ENCODE data around the gene PPM1K.

PPM1K gene

GRCh38 chr4:88276952-88277710, 7.2 kb downstream of the PPM1K start:
- peak; percentile 63 for DNase-seq (ENCODE audit: low read depth)

GRCh38 chr4:88275949-88276515, 8.3 kb downstream of the PPM1K start:
- DNase-seq (ENCODE audit: low read depth) = peak; percentile 45

GRCh38 chr4:88275516-88275915, 8.8 kb downstream of the PPM1K start:
- no peak for DNase-seq (ENCODE audit: low read depth)

GRCh38 chr4:88268913-88269312, 15.4 kb downstream of the PPM1K start:
- DNase-seq (ENCODE audit: low read depth) = no peak

- no peak for DNase-seq (ENCODE audit: low read depth)
Measured at GRCh38 chr4:88264336-88264735, 20.0 kb downstream of the PPM1K start.

- no peak for DNase-seq (ENCODE audit: low read depth)
Measured at GRCh38 chr4:88257726-88258125, 26.6 kb downstream of the PPM1K start.

- no peak for DNase-seq (ENCODE audit: low read depth)
Measured at GRCh38 chr4:88255111-88255510, 29.2 kb downstream of the PPM1K start.

- no peak for DNase-seq (ENCODE audit: low read depth)
Measured at GRCh38 chr4:88251924-88252323, 32.4 kb downstream of the PPM1K start.

- no peak for DNase-seq (ENCODE audit: low read depth)
Measured at GRCh38 chr4:88247148-88247547, 37.2 kb downstream of the PPM1K start.

GRCh38 chr4:88246600-88246999, 37.8 kb downstream of the PPM1K start:
- DNase-seq (ENCODE audit: low read depth) = no peak

- DNase-seq (ENCODE audit: low read depth) = no peak
Measured at GRCh38 chr4:88244816-88245579, 39.4 kb downstream of the PPM1K start.

- no peak for DNase-seq (ENCODE audit: low read depth)
Measured at GRCh38 chr4:88244056-88244455, 40.3 kb downstream of the PPM1K start.

- no peak for DNase-seq (ENCODE audit: low read depth)
Measured at GRCh38 chr4:88242144-88242543, 42.2 kb downstream of the PPM1K start.

GRCh38 chr4:88240297-88240714, 44.1 kb downstream of the PPM1K start:
- no peak for DNase-seq (ENCODE audit: low read depth)

- DNase-seq (ENCODE audit: low read depth) = no peak
Measured at GRCh38 chr4:88230969-88231771, 53.2 kb downstream of the PPM1K start.

GRCh38 chr4:88230461-88230891, 53.9 kb downstream of the PPM1K start:
- no peak for DNase-seq (ENCODE audit: low read depth)

- DNase-seq (ENCODE audit: low read depth) = no peak
Measured at GRCh38 chr4:88227734-88228133, 56.6 kb downstream of the PPM1K start.

- DNase-seq (ENCODE audit: low read depth) = no peak
Measured at GRCh38 chr4:88226143-88226542, 58.2 kb downstream of the PPM1K start.

- peak; percentile 72 for DNase-seq (ENCODE audit: low read depth)
Measured at GRCh38 chr4:88225232-88226105, 58.9 kb downstream of the PPM1K start.

GRCh38 chr4:88223516-88223915, 60.8 kb downstream of the PPM1K start:
- DNase-seq (ENCODE audit: low read depth) = peak; percentile 47

GRCh38 chr4:88219099-88219498, 65.3 kb downstream of the PPM1K start:
- DNase-seq (ENCODE audit: low read depth) = peak; percentile 59
